Spleen (tissue), 11 donors: ENCODE data around the gene SHE. TPM values are rescaled to one million over a fixed set of nuclear protein-coding genes. Genes with fewer than 3 reads are reported as not detected.

ENCODE experiments used
- DNase-seq: peaks from one replicate; pipeline ENCODE4 v3.0.0-alpha.2; 2020
- H3K27ac ChIP-seq, 8 donors: fragments of 200-600 bp; sonication (generic) in 7 of 8; 1 replicate in 4 of 8; 2 replicates in 4 of 8; pipeline versions ENCODE4 v1.5.0 to v1.8.0; 2016 to 2021; ENCODE audit warnings: inconsistent platforms in 4 of 8, mild to moderate bottlenecking in 4 of 8, moderate library complexity in 1 of 8
- H3K27me3 ChIP-seq, 7 donors: fragments of 200-600 bp; sonication (generic) in 6 of 7; replicated peaks in 1 of 7; 1 replicate in 4 of 7; 2 replicates in 3 of 7; pipeline versions ENCODE4 v1.5.0 to v1.8.0; 2016 to 2021; ENCODE audit warnings: inconsistent platforms in 3 of 7, mild to moderate bottlenecking in 1 of 7
- H3K36me3 ChIP-seq, 6 donors: fragments of 200-600 bp; sonication (generic) in 5 of 6; 1 replicate in 4 of 6; 2 replicates in 2 of 6; pipeline versions ENCODE4 v1.5.0 to v1.8.0; 2016 to 2021; ENCODE audit warnings: inconsistent platforms in 2 of 6
- H3K4me1 ChIP-seq, 6 donors: fragments of 200-600 bp; sonication (generic) in 5 of 6; 1 replicate in 3 of 6; 2 replicates in 3 of 6; pipeline versions ENCODE4 v1.5.0 to v1.8.0; 2016 to 2021; ENCODE audit warnings: inconsistent platforms in 3 of 6
- H3K4me3 ChIP-seq, 8 donors: fragments of 200-600 bp; sonication (generic) in 7 of 8; 1 replicate in 4 of 8; 2 replicates in 4 of 8; pipeline versions ENCODE4 v1.5.0 to v1.8.0; 2016 to 2021; ENCODE audit warnings: inconsistent platforms in 4 of 8, mild to moderate bottlenecking in 4 of 8, moderate library complexity in 2 of 8
- H3K9me3 ChIP-seq, 8 donors: fragments of 200-600 bp; sonication (generic) in 7 of 8; 1 replicate in 4 of 8; 2 replicates in 4 of 8; pipeline versions ENCODE4 v1.5.0 to v1.8.0; 2016 to 2021; ENCODE audit warnings: inconsistent platforms in 4 of 8
- POLR2A ChIP-seq, 3 donors: fragments of 450-650 bp; IDR thresholded peaks; one replicate each; pipeline ENCODE4 v1.5.1; 2017; ENCODE audit warnings: antibody characterized with exemption in 3 of 3, mild to moderate bottlenecking in 1 of 3
- POLR2AphosphoS5 ChIP-seq, 3 donors: sonication (generic); formaldehyde crosslinking; IDR thresholded peaks; one replicate each; pipeline ENCODE4 v1.5.1; 2017; ENCODE audit warnings: antibody characterized with exemption in 3 of 3
- WGBS, 5 donors: extraction: QIAGEN DNeasy Blood & Tissue Kit in 3 of 5; methylation state at CpG; one replicate each; pipeline versions ENCODE4 v1.1.5 to v1.1.7; 2013 to 2018; 5-methylcytosine and 5-hydroxymethylcytosine counted together
- intact Hi-C: fragments of 100-400 bp; cut with DNase I; formaldehyde crosslinking; loops from one replicate; pipeline ENCODE4 v1.15.0; 2023; ENCODE audit warnings: low total_unique reads
- polyA plus RNA-seq, 3 donors: library from polyadenylated mRNA; stranded (reverse); fragments of 200-250 nt; gene quantifications; one replicate each; pipeline ENCODE4 v1.2.1, GENCODE V29; 2013
- total RNA-seq, 7 donors: library from RNA; depleted of rRNA in 3 of 7; stranded (reverse); fragments of >200 nt in 3 of 7; fragmentation: NEBNext Ultra II Directional in 4 of 7; extraction: Animal tissue kit (Norgen Biotek cat#: 25700) in 4 of 7; gene quantifications; one replicate each; pipeline versions ENCODE4 v1.1.0 to v1.2.1, GENCODE V29; 2016 to 2021
- TF ChIP-seq, protein P1 (sequence below), 11 experiments: fragments of 200-600 bp in 7 of 11; fragments of 450-650 bp in 4 of 11; sonication (generic) in 4 of 11; IDR thresholded peaks in 8 of 11; conservative IDR thresholded peaks in 3 of 11; 1 replicate in 7 of 11; 2 replicates in 4 of 11; pipeline versions ENCODE4 v1.4.0 to v1.8.0; 2016 to 2021; ENCODE audit warnings: antibody characterized with exemption in 11 of 11, inconsistent platforms in 4 of 11, mild to moderate bottlenecking in 1 of 11
- donor health status: healthy with polysubstance abuse.
- donor health status: DM: no; HTN: no; CAD: no; lungs with moderate emphysema.
- donor health status: DM: no; HTN: no; CAD: no.
- donor health status: Bipolar disorder and iron deficiency.
- donor health status: healthy.
- donor health status: DM: no; HTN: no; CAD: no.
- donor health status: DM: yes; HTN: yes; CAD: no.

The SHE gene
- total and polyA plus RNA-seq, 10 donors: 8.2 to 54.7 (median 32.4) TPM

- no peaks in the 10 kb centered on the region for H3K27me3 ChIP-seq
- H3K4me3 ChIP-seq: no peak overlapping the region
- 87 to 94% (median 91%) methylated on average over 9 to 15 of the region's 15 CpGs for WGBS, 5 donors
- H3K9me3 ChIP-seq: no peaks in the 10 kb centered on the region
- DNase-seq: no peak
- TF ChIP-seq, protein P1, sequence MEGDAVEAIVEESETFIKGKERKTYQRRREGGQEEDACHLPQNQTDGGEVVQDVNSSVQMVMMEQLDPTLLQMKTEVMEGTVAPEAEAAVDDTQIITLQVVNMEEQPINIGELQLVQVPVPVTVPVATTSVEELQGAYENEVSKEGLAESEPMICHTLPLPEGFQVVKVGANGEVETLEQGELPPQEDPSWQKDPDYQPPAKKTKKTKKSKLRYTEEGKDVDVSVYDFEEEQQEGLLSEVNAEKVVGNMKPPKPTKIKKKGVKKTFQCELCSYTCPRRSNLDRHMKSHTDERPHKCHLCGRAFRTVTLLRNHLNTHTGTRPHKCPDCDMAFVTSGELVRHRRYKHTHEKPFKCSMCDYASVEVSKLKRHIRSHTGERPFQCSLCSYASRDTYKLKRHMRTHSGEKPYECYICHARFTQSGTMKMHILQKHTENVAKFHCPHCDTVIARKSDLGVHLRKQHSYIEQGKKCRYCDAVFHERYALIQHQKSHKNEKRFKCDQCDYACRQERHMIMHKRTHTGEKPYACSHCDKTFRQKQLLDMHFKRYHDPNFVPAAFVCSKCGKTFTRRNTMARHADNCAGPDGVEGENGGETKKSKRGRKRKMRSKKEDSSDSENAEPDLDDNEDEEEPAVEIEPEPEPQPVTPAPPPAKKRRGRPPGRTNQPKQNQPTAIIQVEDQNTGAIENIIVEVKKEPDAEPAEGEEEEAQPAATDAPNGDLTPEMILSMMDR (IDR thresholded peaks at IDR 0.05 in 8 of 11, conservative IDR thresholded peaks at IDR 0.05 in 3 of 11): no peak
- TF ChIP-seq POLR2AphosphoS5 (IDR thresholded peaks at IDR 0.05): no peak
- no peak for TF ChIP-seq POLR2A (IDR thresholded peaks at IDR 0.05)
- no peak overlapping the region for H3K27ac ChIP-seq
- intact Hi-C loops: no loop called here
- peaks cover 0 to 60% (median 36%) of the 10 kb centered on the region in 6 donors for H3K4me1 ChIP-seq
- peaks cover 0 to 83% (median 19%) of the 10 kb centered on the region in 6 donors for H3K36me3 ChIP-seq
Observed at GRCh38 chr1:154435599-154436200, 66.5 kb downstream of the SHE start.

- peaks cover 0 to 84% (median 23%) of the 10 kb centered on the region in 6 donors for H3K36me3 ChIP-seq
- WGBS, 5 donors: 74 to 83% (median 79%) methylated on average over 18 of the region's 18 CpGs
- H3K9me3 ChIP-seq: no peaks in the 10 kb centered on the region
Observed at GRCh38 chr1:154434346-154435085, 67.7 kb downstream of the SHE start.

GRCh38 chr1:154433161-154433764, 68.9 kb downstream of the SHE start:
- H3K27ac ChIP-seq: peak overlapping the region in 4 of 8 donors; percentile 16 to 75 (median 67)
- H3K36me3 ChIP-seq: peaks cover 0 to 86% (median 30%) of the 10 kb centered on the region in 6 donors
- no peak overlapping the region for H3K4me3 ChIP-seq
- no peak for DNase-seq
- H3K9me3 ChIP-seq: no peaks in the 10 kb centered on the region
- intact Hi-C loops: no loop called here
- TF ChIP-seq POLR2A (IDR thresholded peaks at IDR 0.05): no peak
- TF ChIP-seq, protein P1 (IDR thresholded peaks at IDR 0.05 in 8 of 11, conservative IDR thresholded peaks at IDR 0.05 in 3 of 11): no peak
- H3K27me3 ChIP-seq: no peaks in the 10 kb centered on the region
- WGBS, 5 donors: 70 to 91% (median 78%) methylated on average over 9 of the region's 9 CpGs
- H3K4me1 ChIP-seq: peaks cover 0 to 45% (median 21%) of the 10 kb centered on the region in 6 donors

More at GRCh38 chr1:154434346-154435085, 67.7 kb downstream of the SHE start:
- no peak for TF ChIP-seq POLR2AphosphoS5 (IDR thresholded peaks at IDR 0.05)
- TF ChIP-seq POLR2A (IDR thresholded peaks at IDR 0.05): no peak
- TF ChIP-seq, protein P1 (IDR thresholded peaks at IDR 0.05 in 8 of 11, conservative IDR thresholded peaks at IDR 0.05 in 3 of 11): no peak
- Histone ChIP-seq H3K4me3 (no peak overlapping the region), H3K27me3 (no peaks in the 10 kb centered on the region), H3K27ac (peak overlapping the region in 1 of 8 donors; percentile 75), H3K4me1 (peaks cover 0 to 57% (median 29%) of the 10 kb centered on the region in 6 donors)
- no peak for DNase-seq
- intact Hi-C loops: no loop called here
